NCI-H774 (cell line): ENCODE data around the gene UBAC1.
"Not testable (repeated sequence)": the region's sequence is repeated elsewhere in the genome, so short reads cannot be mapped to it uniquely, and the experiment has no call there.

Experiments used
- DNase-seq: peaks from one replicate; lab custom pipeline; 2025; lab: John Stamatoyannopoulos, UW

Gene UBAC1

DNA sequence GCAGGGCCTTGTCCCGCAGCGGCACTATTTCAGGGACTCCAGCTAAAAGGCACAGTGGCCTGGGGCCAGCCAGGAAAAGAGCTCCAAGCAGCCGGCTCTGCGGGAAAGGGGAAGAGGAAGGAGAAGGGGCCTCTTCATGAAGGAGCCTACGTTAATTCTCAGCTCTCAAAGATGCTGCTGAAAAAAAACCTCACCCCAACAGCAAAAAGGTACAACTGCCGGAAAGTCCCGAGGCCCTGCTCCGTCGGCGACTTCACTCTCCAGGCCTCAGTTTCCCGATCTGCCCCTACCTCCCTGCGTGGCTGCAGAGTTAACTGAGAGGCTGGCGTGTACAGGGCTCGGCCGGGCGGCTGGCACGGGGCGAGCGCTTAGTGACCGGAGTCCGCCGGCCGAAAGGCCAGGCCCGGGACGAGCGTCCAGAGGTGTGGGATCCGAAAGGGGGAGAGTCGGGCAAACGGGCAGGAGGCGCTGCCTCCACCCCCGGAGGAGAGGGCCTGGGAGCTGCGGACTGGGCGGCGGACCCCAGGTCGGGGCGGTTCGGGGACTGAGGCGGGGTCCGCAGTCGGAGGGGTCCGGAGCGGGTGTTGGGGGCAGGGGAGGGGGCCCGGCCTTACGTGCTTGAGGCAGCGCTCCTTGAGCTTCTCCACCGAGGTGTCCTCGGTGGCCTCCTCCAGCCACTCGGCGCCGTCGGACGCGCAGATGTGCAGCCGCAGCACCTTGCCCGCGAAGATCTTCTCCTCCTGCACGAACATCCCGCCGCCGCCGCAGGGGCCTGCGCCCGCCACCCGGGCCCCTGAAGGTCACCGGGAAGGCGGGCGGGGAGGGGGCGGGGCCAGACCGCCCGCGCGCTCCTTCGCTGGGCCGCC lies 529 bp downstream of the UBAC1 start:
- no peak for DNase-seq

DNA sequence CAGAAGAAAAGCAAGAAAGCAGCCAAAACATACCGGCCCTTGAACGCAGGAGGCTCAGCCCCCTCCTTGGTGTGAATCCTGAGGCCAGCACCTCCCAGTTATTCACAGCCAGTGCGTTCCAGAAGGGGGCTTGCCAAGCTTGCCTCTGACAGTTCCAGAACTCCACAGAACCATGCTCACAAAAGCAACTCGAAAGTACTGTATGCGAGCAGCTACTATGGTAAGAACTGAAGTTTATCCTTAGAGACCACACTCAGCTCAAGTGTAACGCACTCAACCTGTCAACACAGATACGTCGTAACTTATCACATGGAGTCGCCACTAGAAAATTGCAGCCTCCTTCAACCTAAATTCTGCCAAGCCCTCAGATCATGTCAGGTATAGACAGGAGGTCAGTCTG lies 1.4 kb downstream of the UBAC1 start:
- DNase-seq, result no peak

DNA sequence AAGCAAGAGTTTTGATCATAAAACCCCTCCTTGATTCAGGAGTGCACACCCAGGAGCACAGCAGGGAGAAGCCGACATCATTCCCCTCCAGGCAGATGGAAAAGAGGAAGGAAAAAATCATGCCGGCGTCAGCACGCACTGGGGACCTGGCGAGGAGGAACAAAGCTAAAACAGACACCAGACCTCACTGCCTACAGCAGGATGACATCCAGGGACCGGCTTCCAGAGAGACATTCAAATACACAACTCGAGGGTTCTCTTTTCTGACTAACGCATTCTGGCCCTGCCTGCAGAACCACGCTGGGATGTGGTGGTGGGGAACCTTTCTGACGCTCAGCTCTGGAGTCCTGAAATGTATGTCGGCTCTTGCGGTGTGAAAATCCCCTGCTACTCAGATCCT lies 2.7 kb downstream of the UBAC1 start:
- DNase-seq, result no peak

DNA sequence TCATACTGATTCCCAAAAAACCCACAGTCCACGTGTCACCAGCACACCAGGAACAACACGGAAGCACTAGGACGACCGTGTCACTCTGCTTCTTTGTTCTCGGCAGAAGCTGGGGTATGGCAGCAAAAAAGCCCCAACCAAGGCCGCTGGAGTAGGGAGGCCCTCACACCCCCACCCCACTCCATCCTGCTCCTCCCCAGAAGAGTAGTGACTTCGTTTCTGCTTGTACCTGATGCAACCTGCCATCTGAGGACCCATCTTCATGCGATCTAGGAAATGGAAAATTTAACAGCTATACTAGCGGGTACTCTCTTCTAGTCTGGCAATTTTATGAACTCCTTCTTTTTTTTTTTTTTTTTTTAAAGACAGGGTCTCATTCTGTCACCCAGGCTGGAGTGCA lies 3.7 kb downstream of the UBAC1 start:
- DNase-seq, result no peak

DNA sequence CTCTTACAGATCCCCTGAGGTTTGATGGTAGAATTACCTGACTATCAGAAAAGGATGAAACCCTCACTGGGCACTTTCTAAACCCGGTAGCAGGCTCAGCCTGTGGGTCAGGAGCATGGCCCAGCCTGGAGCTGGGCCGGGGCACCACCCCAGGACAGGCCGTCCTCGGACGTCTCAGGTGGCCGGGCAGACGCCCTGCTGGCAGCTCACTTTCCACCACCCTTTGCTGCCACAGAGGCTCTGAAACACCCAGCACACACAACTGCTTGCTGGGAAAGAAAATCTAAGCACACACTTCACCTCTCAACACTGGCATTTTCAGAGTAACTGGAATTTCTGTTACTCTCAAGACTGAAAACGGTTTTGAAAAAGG lies 4.4 kb downstream of the UBAC1 start:
- no peak for DNase-seq

DNA sequence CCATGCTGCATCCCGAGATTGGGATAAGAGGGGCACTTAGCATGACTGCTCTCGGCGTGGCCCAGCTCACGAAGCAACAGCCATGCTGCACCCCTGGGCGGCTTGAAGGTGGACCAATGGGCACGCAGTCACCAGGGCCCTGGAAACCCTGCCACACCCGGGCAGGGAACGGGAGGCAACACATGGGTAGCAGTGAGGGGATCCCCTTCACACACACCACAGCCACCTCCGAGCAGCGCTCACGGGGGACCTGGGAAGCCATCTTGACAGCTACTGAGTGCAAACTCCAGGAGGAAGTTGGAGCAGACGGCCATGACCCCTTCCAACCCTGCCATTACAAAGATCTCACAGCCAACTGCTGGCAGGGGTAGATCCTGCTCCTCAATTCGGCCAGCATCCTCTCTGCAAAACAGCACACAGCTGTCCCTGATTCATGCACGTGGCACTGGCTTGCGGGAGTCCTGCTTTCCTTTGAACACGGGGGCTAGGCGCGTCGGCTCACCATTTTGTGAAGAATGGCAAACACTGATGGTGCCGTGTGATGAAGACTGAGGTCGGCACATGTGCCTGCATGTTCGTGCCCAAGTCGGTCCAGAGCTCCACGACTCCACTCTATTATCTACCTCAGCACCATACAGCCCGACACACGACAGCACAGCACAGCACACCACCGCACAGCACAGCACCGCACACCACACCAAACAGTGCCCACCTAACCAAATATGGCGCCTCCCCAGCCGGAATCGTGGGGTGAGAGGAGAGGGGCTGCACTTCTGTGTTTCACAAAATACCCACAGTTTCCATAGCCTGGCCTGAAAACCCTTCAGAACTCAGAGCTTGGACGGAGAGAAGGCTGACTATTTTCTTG lies 5.0 kb downstream of the UBAC1 start:
- no peak for DNase-seq

DNA sequence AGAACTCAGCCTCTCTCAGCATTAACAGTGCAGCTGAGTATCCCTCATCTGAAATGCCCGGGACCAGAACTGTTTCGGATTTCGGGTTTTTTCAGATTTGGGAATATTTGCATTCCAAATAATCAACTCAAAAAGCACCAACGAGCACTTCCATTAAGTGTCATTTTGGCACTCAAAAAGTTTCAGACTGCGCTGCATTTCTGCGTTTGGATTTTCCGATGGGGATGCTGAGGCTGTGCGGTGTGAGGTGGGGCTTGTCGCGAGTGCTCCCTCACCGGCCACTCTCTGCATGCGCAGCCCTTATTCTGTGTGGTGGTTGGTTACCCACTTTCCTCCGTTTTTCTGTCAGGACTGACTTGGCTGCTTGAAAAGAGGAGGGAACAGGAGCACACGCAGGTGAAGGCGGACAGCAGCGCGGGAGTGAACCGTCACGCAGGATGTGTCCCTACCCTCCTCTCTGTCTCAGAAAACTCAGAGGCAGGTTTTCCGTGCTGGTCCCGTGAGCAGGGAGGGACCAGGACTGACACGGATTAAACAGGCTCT lies 8.4 kb downstream of the UBAC1 start:
- no peak for DNase-seq

DNA sequence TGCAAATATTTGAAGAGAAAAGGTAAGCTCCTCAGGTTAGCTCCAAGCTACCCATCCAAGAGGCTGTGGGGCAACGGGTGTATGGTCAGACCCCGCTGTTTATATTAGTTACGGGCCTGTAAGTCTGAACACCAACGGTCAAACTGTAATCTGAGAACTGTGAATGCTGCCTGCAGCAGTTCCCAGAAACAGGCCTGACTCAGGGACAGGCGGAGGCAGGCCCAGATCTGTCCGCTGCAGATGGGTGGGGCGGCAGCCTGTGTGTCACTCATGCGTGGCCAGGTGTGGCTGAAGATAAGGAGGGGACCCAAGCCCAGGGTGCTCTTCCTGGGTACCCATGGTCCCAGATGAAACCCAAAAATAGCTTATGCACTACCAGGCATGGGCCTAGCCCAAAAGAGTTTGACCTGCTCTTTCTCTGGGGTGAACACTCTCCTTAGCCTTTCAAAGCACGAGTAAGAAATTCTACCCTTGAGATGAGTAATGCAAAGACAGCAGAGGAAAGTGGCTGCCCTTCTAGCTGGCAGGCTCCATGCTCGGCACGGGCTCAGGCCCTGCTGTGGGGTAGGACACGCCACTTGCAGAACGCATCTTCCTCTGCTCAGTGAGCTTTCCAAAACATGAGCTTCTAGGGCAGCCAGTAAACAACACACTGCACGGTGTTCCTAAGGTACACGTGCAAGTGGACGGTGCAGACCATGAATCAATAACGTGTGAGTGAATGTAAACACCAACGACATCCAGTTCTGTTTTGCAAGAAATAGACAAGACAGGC lies 9.1 kb downstream of the UBAC1 start:
- DNase-seq, result no peak

DNA sequence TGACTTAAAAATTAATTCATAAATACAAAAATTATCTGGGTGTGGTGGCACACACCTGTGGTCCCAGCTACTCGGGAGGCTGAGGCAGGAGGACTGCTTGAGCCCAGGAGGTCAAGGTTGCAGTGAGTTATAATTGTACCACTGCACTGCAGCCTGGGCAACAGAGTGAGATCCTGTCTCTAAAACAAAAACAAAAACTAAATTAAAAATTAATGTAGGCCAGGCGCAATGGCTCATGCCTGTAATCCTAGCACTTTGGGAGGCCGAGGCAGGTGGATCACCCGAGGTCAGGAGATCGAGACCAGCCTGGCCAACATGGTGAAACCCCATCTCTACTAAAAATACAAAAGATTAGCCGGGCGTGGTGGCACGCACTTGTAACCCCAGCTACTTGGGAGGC lies 9.9 kb downstream of the UBAC1 start:
- not testable (repeated sequence) for DNase-seq

DNA sequence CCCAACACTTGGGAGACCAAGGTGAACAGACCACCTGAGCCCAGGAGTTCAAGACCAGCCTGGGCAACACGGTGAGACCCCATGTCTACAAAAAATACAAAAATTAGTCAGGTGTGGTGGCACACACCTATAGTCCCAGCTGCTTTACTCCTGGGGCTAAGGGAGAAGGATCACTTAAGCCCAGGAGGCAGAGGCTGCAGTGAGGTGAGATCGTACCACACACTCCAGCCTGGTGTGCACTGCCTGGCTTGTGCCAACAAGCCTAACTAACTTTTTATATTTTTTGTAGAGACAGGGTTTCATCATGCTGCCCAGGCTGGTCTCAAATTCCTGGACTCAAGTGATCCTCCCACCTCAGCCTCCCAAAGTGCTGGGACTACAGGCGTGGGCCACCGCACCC lies 10.3 kb downstream of the UBAC1 start:
- not testable (repeated sequence) for DNase-seq

DNA sequence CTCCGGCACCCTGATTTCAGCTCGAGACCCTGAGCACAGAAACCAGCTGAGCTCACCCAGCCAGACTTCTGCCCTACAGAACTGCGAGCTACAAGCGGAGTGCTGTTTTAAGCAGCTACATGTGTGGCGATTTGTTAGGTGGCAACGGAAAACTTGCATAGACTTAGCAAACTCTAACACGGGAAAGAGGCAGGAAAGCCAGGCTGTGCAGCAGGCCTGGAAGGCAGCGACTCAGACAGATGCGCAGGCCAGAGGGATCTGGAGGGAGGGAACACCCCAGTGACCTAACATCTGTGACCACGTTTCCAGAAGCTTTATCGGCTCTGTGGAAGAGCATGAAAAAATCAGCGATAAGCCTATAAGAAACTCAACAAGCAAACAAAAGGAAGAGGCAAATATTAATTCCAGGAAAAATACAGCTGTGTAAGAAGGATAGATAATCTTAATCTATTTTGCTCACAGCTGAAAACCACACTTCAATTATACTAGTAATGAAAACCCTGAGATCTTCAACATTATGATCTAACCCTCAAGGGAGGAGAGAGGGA lies 11.0 kb downstream of the UBAC1 start:
- no peak for DNase-seq

DNA sequence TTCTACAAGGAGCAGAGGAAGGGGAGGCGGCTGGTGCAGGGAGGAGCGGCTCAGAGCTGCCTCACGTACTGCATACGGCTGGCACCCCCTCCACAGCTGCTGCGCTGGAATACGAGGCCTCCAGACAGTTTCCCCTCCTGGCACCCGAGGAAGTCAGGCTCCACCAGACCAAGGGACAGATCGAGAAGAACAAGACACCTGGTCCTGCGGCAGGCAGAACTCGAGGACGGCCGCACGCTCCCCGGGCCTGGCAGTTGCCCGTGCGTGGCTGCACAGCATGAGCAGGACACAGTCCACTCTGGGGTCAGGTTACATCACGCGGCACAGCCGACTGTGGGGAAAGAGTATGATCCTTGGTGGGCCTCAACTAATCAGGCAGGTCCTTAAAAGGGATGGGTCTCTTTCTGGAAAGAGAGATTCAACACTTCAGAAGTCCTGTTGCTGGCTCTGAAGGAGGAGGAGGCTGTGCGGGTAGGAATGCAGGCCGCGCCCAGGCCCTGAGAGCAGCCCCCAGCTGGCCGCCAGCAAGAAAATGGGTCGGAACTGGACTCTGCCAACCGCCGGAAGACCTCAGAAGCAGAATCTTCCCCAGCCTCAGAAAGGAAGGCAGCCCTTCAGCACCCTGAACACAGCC lies 11.6 kb downstream of the UBAC1 start:
- no peak for DNase-seq

DNA sequence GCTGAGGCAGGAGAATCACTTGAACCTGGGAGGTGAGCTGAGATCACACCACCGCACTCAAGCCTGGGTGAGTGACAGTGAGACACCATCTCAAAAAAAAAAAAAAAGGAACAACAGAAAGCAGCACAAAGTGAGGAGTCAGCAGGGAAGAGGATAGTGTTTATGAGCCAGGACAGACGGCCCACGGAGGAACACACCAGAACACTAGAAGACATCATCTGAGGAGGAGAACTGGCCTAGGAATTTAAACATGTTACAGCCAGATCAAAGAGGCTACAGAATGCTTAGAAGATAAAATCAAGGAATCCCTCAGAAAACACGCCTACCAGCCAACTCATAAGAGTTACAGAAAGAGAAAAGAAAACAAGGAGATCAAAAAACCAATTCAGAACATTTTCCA lies 12.2 kb downstream of the UBAC1 start:
- no peak for DNase-seq

DNA sequence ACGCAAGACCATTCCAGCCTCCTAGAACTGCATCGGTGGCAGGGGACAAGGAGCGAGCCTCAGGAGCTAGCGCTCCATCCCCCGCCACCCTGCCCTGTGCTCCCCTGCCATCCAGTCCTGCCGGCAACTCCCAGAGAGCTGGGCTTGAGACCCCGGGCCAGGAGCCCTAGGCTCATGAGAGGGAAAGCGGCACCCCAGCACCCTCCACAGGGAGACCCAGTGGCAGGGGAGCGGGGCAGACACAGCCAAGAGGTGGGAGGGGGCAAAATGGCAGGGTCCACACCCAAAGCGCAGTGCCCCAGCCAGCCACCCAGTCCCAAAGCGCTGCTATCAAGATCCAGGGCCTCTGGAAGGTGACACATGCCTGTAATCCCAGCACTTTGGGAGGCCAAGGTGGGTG lies 12.7 kb downstream of the UBAC1 start:
- no peak for DNase-seq

DNA sequence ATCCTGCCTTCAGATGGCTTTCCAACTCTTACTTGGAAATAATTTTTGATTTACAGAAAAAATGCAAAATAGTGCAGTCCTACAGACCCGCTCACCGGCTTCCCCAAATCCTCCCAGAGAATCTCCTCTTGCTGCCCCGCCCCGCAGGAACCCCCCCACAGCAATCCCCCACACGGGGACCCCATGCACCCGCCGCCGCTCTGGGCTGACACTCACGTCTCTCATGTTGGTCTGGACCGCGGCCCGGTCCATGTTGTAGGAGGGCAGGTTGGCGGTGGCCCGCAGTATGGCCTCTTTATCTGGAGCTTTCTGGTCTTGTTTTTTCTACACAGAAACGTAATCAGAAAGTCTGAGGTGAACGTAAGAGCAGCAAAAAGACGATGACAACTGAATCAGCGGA lies 13.6 kb downstream of the UBAC1 start:
- DNase-seq, result no peak

DNA sequence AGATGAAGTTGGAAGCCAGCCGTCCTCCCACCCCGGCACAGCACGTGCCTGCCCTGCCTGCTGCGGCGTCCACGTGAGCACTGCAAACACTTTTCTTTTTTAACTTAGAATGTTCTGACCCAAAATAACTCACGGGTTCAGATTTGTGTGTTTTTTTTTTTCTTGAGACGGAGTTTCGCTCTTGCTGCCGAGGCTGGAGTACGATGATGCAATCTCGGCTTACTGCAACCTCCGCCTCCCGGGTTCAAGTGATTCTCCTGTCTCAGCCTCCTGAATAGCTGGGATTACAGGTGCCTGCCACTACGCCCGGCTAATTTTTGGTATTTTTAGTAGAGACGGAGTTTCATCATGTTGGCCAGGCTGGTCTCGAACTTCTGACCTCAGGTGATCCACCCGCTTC lies 14.1 kb downstream of the UBAC1 start:
- not testable (repeated sequence) for DNase-seq

DNA sequence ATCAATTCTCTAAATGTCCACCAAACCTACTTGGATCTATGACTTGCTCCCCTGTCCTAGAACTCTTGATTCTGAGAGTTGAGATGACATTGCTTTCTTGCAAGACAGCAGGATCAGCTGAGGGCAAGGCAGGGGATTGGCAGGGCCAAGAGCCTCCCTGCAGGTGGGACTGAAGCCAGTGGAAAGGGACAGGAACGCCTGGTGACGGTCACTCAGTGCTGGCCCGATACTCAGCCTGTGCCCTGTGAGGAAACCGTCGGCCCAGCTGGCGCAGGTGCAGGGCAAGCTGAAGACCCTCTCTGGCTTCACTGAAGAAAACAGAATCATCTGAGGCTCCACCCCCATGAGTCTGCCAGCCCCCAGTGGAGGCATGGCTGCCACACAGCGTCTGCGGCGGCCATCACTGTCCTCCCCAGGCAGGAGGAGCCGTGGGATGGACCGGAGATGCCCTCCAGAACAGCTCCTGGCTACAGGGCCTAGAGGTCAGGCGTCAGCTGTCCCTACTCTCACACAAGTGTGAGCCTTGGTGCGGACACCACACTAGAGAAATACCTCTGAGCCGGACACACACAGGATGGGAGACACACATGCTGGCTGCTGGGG lies 14.7 kb downstream of the UBAC1 start:
- no peak for DNase-seq

DNA sequence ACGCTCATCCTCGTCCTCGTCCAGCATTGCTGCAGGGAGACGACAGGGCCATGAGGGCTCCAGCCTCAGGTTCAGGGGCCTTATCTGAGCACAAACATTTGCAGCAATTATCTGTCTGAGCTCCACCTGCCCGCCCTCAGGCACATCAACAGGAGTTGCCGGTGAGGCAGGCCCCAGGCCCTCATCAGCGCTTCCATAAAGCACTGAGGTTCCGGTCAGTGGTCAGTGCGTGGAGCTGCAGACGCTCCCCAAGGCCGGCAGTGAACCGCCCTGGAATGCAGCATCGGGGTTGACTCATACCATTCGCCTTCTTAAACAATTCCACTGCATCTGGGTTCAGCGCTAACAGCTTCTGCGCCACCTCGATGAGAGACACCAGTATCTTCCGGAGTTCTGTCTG lies 15.2 kb downstream of the UBAC1 start:
- no peak for DNase-seq

DNA sequence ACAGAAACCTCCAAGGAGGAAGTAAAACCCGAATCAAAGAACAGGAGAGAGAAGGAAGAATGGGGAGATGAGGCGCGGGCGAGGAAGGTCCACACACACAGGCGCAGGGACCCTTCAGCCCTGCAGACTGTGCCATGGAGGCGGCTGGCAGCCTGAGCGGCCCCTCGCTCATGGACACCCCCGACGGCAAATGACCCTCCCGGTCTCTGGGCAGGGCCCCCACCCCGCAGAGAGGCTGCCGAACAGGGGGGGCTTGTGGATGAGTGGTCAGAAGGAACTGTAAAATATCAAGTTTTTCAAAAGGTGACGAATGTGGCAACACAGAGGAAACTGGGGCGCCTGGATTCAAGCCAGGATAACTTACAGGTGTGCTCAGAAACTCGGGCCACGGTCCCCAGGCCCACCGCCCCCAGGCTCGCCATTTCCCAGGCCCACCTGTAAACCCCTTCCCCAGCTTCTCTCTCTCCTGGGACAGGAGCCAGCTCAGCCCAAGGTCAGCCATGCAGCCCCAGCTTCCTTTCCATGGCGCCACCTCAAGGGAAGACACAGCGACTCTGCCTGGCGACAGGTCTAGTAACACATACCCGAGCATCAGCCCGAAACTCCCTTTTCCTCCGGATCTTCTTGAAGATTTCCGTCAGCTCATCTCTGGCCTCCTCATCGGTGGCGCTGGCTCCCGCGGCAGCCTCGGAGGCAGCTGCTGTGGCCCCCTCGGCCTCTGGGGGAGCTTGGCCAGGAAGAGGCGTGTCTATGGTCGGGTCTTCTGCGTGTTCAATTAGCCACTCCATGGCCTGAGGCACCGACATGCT lies 16.5 kb downstream of the UBAC1 start:
- no peak for DNase-seq

DNA sequence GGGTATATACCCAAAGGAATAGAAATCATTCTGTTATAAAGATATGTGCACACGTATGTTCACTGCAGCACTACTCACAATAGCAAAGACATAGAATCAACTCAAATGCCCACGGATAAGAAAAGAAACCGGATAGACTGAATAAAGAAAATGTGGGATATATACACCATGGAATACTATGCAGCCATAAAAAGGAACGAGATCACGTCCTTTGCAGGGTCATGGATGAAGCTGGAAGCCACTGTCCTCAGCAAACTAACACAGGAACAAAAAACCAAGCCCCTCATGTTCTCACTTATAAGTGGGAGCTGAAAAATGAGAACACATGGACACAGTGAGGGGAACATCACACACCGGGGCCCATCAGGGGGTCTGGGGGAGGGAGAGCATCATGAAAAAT lies 17.6 kb downstream of the UBAC1 start:
- DNase-seq, result not testable (repeated sequence)
